ENCODE measurements around the gene CAMK1D. TPM values are rescaled to one million over a fixed set of nuclear protein-coding genes. Genes with fewer than 3 reads are reported as not detected.
"Not testable (repeated sequence)": the region's sequence is repeated elsewhere in the genome, so short reads cannot be mapped to it uniquely, and the experiment has no call there.

CAMK1D gene
- polyA plus RNA-seq, 1 donor, result 8.4 TPM

DNA sequence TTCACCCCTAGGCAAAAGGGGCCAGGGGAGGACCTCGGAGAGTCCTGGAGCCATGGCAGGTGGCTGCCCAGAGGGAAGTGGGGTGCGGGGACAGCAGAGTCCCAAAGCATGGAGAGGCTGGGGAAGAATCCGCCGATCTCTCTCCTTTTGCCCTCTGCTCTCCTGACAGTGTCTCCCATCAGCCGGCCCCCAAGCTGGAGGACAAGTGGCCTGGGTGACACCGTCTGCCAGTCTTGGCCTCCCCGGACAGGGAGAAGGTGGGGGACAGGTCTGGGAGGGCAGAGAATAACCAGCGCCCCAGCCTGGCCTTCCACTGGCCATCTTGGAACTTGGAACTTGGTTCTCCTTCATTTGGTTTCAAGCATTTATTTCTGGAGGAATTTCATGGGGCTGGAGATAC, 77.9 kb downstream of the CAMK1D start:
- H3K9me3 ChIP-seq (ENCODE audit: control insufficient read depth, low read depth, low read length), result no peaks in the 10 kb centered on the region
- no CpG with 5 or more reads among the region's 8 CpGs for WGBS (ENCODE audit: insufficient coverage, low lambda C conversion rate)
- no peaks in the 10 kb centered on the region for H3K36me3 ChIP-seq (ENCODE audit: control insufficient read depth, insufficient read depth, low read length)
- H3K27ac ChIP-seq (ENCODE audit: low read length), result no peak overlapping the region
- no peaks in the 10 kb centered on the region for H3K27me3 ChIP-seq (ENCODE audit: control insufficient read depth, insufficient read depth, low read length)
- no peaks in the 10 kb centered on the region for H3K4me1 ChIP-seq (ENCODE audit: control insufficient read depth, insufficient read depth, low read length)
- H3K4me3 ChIP-seq (ENCODE audit: low read length), result no peak overlapping the region
- no peak for DNase-seq

- Histone ChIP-seq H3K9me3 (ENCODE audit: control insufficient read depth, low read depth, low read length) (no peaks in the 10 kb centered on the region), H3K27ac (ENCODE audit: low read length) (no peak overlapping the region), H3K4me1 (ENCODE audit: control insufficient read depth, insufficient read depth, low read length) (no peaks in the 10 kb centered on the region), H3K4me3 (ENCODE audit: low read length) (no peak overlapping the region), H3K27me3 (ENCODE audit: control insufficient read depth, insufficient read depth, low read length) (no peaks in the 10 kb centered on the region), H3K36me3 (ENCODE audit: control insufficient read depth, insufficient read depth, low read length) (no peaks in the 10 kb centered on the region)
- DNase-seq, result no peak
- WGBS (ENCODE audit: insufficient coverage, low lambda C conversion rate), result 100% methylated on average over 1 of the region's 16 CpGs
These were observed 79.2 kb downstream of the CAMK1D start for GRCh38 chr10:12428447-12429135.

- no peaks in the 10 kb centered on the region for H3K4me1 ChIP-seq (ENCODE audit: control insufficient read depth, insufficient read depth, low read length)
- H3K4me3 ChIP-seq (ENCODE audit: low read length), result no peak overlapping the region
- H3K9me3 ChIP-seq (ENCODE audit: control insufficient read depth, low read depth, low read length), result no peaks in the 10 kb centered on the region
- no peak for DNase-seq
- H3K27ac ChIP-seq (ENCODE audit: low read length), result no peak overlapping the region
- no peaks in the 10 kb centered on the region for H3K36me3 ChIP-seq (ENCODE audit: control insufficient read depth, insufficient read depth, low read length)
- H3K27me3 ChIP-seq (ENCODE audit: control insufficient read depth, insufficient read depth, low read length), result no peaks in the 10 kb centered on the region
- no CpG with 5 or more reads among the region's 11 CpGs for WGBS (ENCODE audit: insufficient coverage, low lambda C conversion rate)
These were observed 81.1 kb downstream of the CAMK1D start for GRCh38 chr10:12430406-12430982.

DNA sequence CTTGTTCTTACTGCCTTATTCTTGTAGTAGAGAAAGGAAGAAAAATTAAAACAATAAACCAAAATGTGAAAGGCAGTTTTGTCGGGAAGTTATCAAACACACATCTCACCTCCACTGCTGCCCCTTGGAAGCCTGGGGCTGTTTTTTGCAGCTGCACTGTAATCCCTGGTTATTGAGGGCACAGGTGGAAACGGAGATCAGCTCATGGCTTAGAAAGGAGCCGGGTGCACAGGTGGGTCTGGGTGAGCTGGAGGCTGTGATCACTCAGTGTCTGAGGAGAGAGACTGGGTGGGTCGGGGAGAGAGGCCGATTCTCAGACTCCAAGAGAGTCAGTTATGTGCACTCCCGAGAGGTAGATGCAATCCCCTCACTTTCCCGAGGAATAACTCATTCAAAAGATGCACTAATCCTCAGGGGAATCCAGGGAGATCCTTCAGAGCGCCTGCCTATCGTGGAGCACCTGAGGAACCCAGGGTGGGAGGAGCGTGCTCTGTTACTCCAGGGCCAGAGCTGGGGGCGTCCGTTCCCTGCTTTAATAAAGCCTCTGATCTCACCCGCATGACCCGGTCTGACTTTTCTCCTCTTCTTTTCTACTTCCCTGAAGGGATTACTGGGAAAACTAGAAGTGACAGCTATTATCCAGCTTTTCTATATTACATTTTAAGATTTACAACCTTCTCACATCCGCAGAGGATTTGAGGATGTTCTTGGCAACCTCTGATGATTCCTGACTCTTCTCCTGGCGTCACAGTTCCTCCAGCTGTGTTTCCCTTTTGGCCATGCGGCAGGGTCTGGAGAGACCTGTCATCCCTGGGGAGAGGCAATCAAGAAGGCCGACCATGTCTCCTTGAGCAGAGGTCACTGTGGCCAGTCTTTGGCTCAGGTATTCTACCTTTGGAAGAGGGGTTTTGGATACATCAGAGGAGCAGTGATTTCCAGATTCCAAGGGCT, 82.1 kb downstream of the CAMK1D start:
- DNase-seq, result peak in 1 of 2 donors; percentile 33
- Histone ChIP-seq H3K4me1 (ENCODE audit: control insufficient read depth, insufficient read depth, low read length) (no peaks in the 10 kb centered on the region), H3K36me3 (ENCODE audit: control insufficient read depth, insufficient read depth, low read length) (no peaks in the 10 kb centered on the region), H3K4me3 (ENCODE audit: low read length) (no peak overlapping the region), H3K27me3 (ENCODE audit: control insufficient read depth, insufficient read depth, low read length) (no peaks in the 10 kb centered on the region), H3K9me3 (ENCODE audit: control insufficient read depth, low read depth, low read length) (no peaks in the 10 kb centered on the region), H3K27ac (ENCODE audit: low read length) (no peak overlapping the region)
- 80% methylated on average over 5 of the region's 18 CpGs for WGBS (ENCODE audit: insufficient coverage, low lambda C conversion rate)

GRCh38 chr10:12432402-12433189, 83.2 kb downstream of the CAMK1D start:
- no peaks in the 10 kb centered on the region for H3K27me3 ChIP-seq (ENCODE audit: control insufficient read depth, insufficient read depth, low read length)
- H3K4me1 ChIP-seq (ENCODE audit: control insufficient read depth, insufficient read depth, low read length), result no peaks in the 10 kb centered on the region
- DNase-seq, result no peak
- no peaks in the 10 kb centered on the region for H3K9me3 ChIP-seq (ENCODE audit: control insufficient read depth, low read depth, low read length)
- H3K36me3 ChIP-seq (ENCODE audit: control insufficient read depth, insufficient read depth, low read length), result no peaks in the 10 kb centered on the region
- no peak overlapping the region for H3K4me3 ChIP-seq (ENCODE audit: low read length)
- WGBS (ENCODE audit: insufficient coverage, low lambda C conversion rate), result 93% methylated on average over 2 of the region's 13 CpGs
- no peak overlapping the region for H3K27ac ChIP-seq (ENCODE audit: low read length)

GRCh38 chr10:12434277-12434676, 84.9 kb downstream of the CAMK1D start:
- no peak for DNase-seq

GRCh38 chr10:12434677-12435076, 85.3 kb downstream of the CAMK1D start:
- not testable (repeated sequence) for H3K27ac ChIP-seq (ENCODE audit: low read length); H3K36me3 ChIP-seq (ENCODE audit: control insufficient read depth, insufficient read depth, low read length); H3K4me3 ChIP-seq (ENCODE audit: low read length); H3K27me3 ChIP-seq (ENCODE audit: control insufficient read depth, insufficient read depth, low read length); H3K4me1 ChIP-seq (ENCODE audit: control insufficient read depth, insufficient read depth, low read length); H3K9me3 ChIP-seq (ENCODE audit: control insufficient read depth, low read depth, low read length); DNase-seq
- WGBS (ENCODE audit: insufficient coverage, low lambda C conversion rate), result no CpG with 5 or more reads among the region's 8 CpGs

More at GRCh38 chr10:12434277-12434676, 84.9 kb downstream of the CAMK1D start:
- H3K4me3 ChIP-seq (ENCODE audit: low read length), result no peak overlapping the region
- peaks cover 7% of the 10 kb centered on the region for H3K4me1 ChIP-seq (ENCODE audit: control insufficient read depth, insufficient read depth, low read length)
- H3K27me3 ChIP-seq (ENCODE audit: control insufficient read depth, insufficient read depth, low read length), result no peaks in the 10 kb centered on the region
- no CpG with 5 or more reads among the region's 6 CpGs for WGBS (ENCODE audit: insufficient coverage, low lambda C conversion rate)
- no peaks in the 10 kb centered on the region for H3K9me3 ChIP-seq (ENCODE audit: control insufficient read depth, low read depth, low read length)
- H3K27ac ChIP-seq (ENCODE audit: low read length), result no peak overlapping the region
- no peaks in the 10 kb centered on the region for H3K36me3 ChIP-seq (ENCODE audit: control insufficient read depth, insufficient read depth, low read length)

DNA sequence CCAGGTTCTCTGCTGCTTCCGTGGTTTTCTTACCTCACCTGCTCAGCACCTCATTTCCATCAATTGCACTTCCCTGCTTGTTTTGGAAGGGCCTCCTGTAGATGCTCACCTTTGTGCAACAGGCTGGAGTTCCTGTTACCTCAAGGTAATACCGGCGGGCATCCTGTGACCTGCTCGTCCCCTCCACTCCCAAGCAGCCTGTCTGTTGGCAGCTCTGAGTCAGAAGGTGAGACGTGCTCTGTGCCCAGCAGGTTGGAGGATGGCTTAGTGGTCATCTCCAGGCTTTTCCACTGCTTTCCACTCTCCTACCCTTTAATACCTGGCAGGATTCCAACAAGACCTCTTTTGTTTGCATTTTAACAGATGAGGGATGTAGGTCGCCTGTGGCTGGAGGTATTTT, 86.0 kb downstream of the CAMK1D start:
- H3K4me3 ChIP-seq (ENCODE audit: low read length), result no peak overlapping the region

GRCh38 chr10:12438919-12439692, 89.8 kb downstream of the CAMK1D start:
- Histone ChIP-seq H3K36me3 (ENCODE audit: control insufficient read depth, insufficient read depth, low read length) (no peaks in the 10 kb centered on the region), H3K9me3 (ENCODE audit: control insufficient read depth, low read depth, low read length) (no peaks in the 10 kb centered on the region), H3K27ac (ENCODE audit: low read length) (peak overlapping the region; percentile 40), H3K4me1 (ENCODE audit: control insufficient read depth, insufficient read depth, low read length) (peaks cover 8% of the 10 kb centered on the region), H3K27me3 (ENCODE audit: control insufficient read depth, insufficient read depth, low read length) (no peaks in the 10 kb centered on the region), H3K4me3 (ENCODE audit: low read length) (no peak overlapping the region)
- no CpG with 5 or more reads among the region's 16 CpGs for WGBS (ENCODE audit: insufficient coverage, low lambda C conversion rate)
- DNase-seq, result peak; percentile 37 to 77

More for the DNA sequence above, 86.0 kb downstream of the CAMK1D start:
- no peaks in the 10 kb centered on the region for H3K9me3 ChIP-seq (ENCODE audit: control insufficient read depth, low read depth, low read length)
- no peak overlapping the region for H3K27ac ChIP-seq (ENCODE audit: low read length)
- no peak for DNase-seq
- WGBS (ENCODE audit: insufficient coverage, low lambda C conversion rate), result no CpG with 5 or more reads among the region's 6 CpGs
- no peaks in the 10 kb centered on the region for H3K27me3 ChIP-seq (ENCODE audit: control insufficient read depth, insufficient read depth, low read length)
- H3K4me1 ChIP-seq (ENCODE audit: control insufficient read depth, insufficient read depth, low read length), result peaks cover 8% of the 10 kb centered on the region
- no peaks in the 10 kb centered on the region for H3K36me3 ChIP-seq (ENCODE audit: control insufficient read depth, insufficient read depth, low read length)

Data from large intestine (tissue), 3 donors.